Hepatocyte (in vitro differentiated cells): ENCODE measurements around the gene OR2J3. TPM values are rescaled to one million over a fixed set of nuclear protein-coding genes. Genes with fewer than 3 reads are reported as not detected.
"Not testable (repeated sequence)": the region's sequence is repeated elsewhere in the genome, so short reads cannot be mapped to it uniquely, and the experiment has no call there.

Experiments used
- DNase-seq: peaks from one replicate; pipeline ENCODE4 v3.0.0-alpha.2; 2016; ENCODE audit warnings: low spot score
- H2AFZ ChIP-seq: fragments of 200-600 bp; sonication (generic); 2 replicates; pipeline ENCODE4 v1.6.0; 2016; ENCODE audit warnings: antibody characterized with exemption, mild to moderate bottlenecking
- H3K27ac ChIP-seq: fragments of 200-600 bp; sonication (generic); 2 replicates; pipeline ENCODE4 v1.5.1; 2016; ENCODE audit warnings: mild to moderate bottlenecking
- H3K27me3 ChIP-seq: fragments of 200-600 bp; sonication (generic); 2 replicates; pipeline ENCODE4 v1.6.1; 2016
- H3K36me3 ChIP-seq: fragments of 200-600 bp; sonication (generic); replicated peaks from 2 replicates; pipeline ENCODE4 v1.5.1; 2016; ENCODE audit warnings: low read depth; ENCODE audit not compliant: insufficient read depth
- H3K4me1 ChIP-seq: fragments of 200-600 bp; sonication (generic); 2 replicates; pipeline ENCODE4 v1.5.1; 2016; ENCODE audit warnings: mild to moderate bottlenecking, moderate library complexity; ENCODE audit not compliant: insufficient read depth
- H3K4me2 ChIP-seq: fragments of 200-600 bp; sonication (generic); 2 replicates; pipeline ENCODE4 v1.6.0; 2016
- H3K4me3 ChIP-seq: fragments of 200-600 bp; sonication (generic); 2 replicates; pipeline ENCODE4 v1.5.1; 2016; ENCODE audit warnings: mild to moderate bottlenecking
- H3K79me2 ChIP-seq: fragments of 200-600 bp; sonication (generic); 2 replicates; pipeline ENCODE4 v1.6.0; 2017; ENCODE audit warnings: mild to moderate bottlenecking
- H3K9me2 ChIP-seq: fragments of 200-600 bp; sonication (generic); replicated peaks from 2 replicates; pipeline ENCODE4 v1.6.0; 2017; ENCODE audit warnings: mild to moderate bottlenecking; ENCODE audit not compliant: insufficient read depth
- H3K9me3 ChIP-seq: fragments of 200-600 bp; sonication (generic); 2 replicates; pipeline ENCODE4 v1.5.1; 2016; ENCODE audit warnings: low read depth, mild to moderate bottlenecking
- H4K20me1 ChIP-seq: fragments of 200-600 bp; sonication (generic); 2 replicates; pipeline ENCODE4 v1.6.0; 2016; ENCODE audit warnings: mild to moderate bottlenecking; ENCODE audit not compliant: insufficient read depth, poor library complexity, severe bottlenecking
- CTCF ChIP-seq: fragments of 200-600 bp; sonication (generic); IDR thresholded peaks from 2 replicates; pipeline ENCODE4 v1.5.1; 2016; ENCODE audit warnings: antibody characterized with exemption, mild to moderate bottlenecking; ENCODE audit not compliant: poor library complexity
- EZH2 ChIP-seq: fragments of 200-600 bp; sonication (generic); IDR thresholded peaks from 2 replicates; pipeline ENCODE4 v1.6.1; 2016; ENCODE audit warnings: antibody characterized with exemption, mild to moderate bottlenecking, borderline replicate concordance
- EZH2phosphoT487 ChIP-seq: fragments of 200-600 bp; sonication (generic); IDR thresholded peaks from one replicate; pipeline ENCODE4 v1.6.1; 2018; ENCODE audit warnings: antibody characterized with exemption, mild to moderate bottlenecking, low read depth, moderate library complexity; ENCODE audit not compliant: unreplicated experiment, severe bottlenecking
- WGBS: methylation state at CpG from one replicate; pipeline ENCODE4 v1.1.6; 2016; ENCODE audit warnings: low lambda C conversion rate; ENCODE audit errors: missing lambda C conversion rate; 5-methylcytosine and 5-hydroxymethylcytosine counted together
- polyA plus RNA-seq: library from polyadenylated mRNA; unstranded; fragments of >200 nt; fragmentation: Nextera tagmentation; extraction: Ambion mirVana; gene quantifications from 2 replicates; pipeline ENCODE4 v1.2.1, GENCODE V29; 2016
- total RNA-seq: library from RNA; depleted of rRNA; stranded (reverse); fragments of >200 nt; gene quantifications from 2 replicates; pipeline ENCODE4 v1.2.3, GENCODE V29; 2014

Gene OR2J3
- total and polyA plus RNA-seq, 2 experiments from 2014 or later = not detected

- TF ChIP-seq EZH2phosphoT487 (no peak), CTCF (no peak), EZH2 (no peak)
- no peaks in the 10 kb centered on the region for H3K9me2 ChIP-seq
- H3K79me2 ChIP-seq = no peaks in the 10 kb centered on the region
- no peaks in the 10 kb centered on the region for H3K9me3 ChIP-seq
- WGBS = 95% methylated on average over 3 of the region's 3 CpGs
- no peaks in the 10 kb centered on the region for H3K4me1 ChIP-seq
- H4K20me1 ChIP-seq = no peaks in the 10 kb centered on the region
- no peaks in the 10 kb centered on the region for H3K36me3 ChIP-seq
- no peak overlapping the region for H3K27ac ChIP-seq
- no peak for DNase-seq
- no peaks in the 10 kb centered on the region for H3K27me3 ChIP-seq
- no peak overlapping the region for H2AFZ ChIP-seq
- H3K4me2 ChIP-seq = no peak overlapping the region
- no peak overlapping the region for H3K4me3 ChIP-seq
These were observed 39.2 kb downstream of the OR2J3 start for GRCh38 chr6:29147074-29147473.

GRCh38 chr6:29149444-29149843 is 41.6 kb downstream of the OR2J3 start:
- H3K4me3 ChIP-seq, H4K20me1 ChIP-seq, H3K27me3 ChIP-seq, DNase-seq, H3K27ac ChIP-seq, H3K36me3 ChIP-seq, H2AFZ ChIP-seq, H3K4me2 ChIP-seq, H3K9me3 ChIP-seq, H3K4me1 ChIP-seq, H3K79me2 ChIP-seq, H3K9me2 ChIP-seq: not testable (repeated sequence)
- 59% methylated on average over 3 of the region's 3 CpGs for WGBS

- Histone ChIP-seq H3K36me3 (no peaks in the 10 kb centered on the region), H2AFZ (no peak overlapping the region), H3K9me3 (no peaks in the 10 kb centered on the region), H3K27me3 (no peaks in the 10 kb centered on the region), H4K20me1 (no peaks in the 10 kb centered on the region), H3K4me2 (no peak overlapping the region), H3K4me3 (no peak overlapping the region), H3K4me1 (no peaks in the 10 kb centered on the region), H3K27ac (no peak overlapping the region), H3K9me2 (no peaks in the 10 kb centered on the region), H3K79me2 (no peaks in the 10 kb centered on the region)
- WGBS = 86% methylated on average over 1 of the region's 1 CpG
- no peak for TF ChIP-seq EZH2
- DNase-seq = no peak
These were observed 45.2 kb downstream of the OR2J3 start for GRCh38 chr6:29153083-29153482.

GRCh38 chr6:29155182-29155581 is 47.3 kb downstream of the OR2J3 start:
- not testable (repeated sequence) for H3K9me3 ChIP-seq, H2AFZ ChIP-seq, H3K4me1 ChIP-seq, H4K20me1 ChIP-seq, H3K9me2 ChIP-seq, H3K27ac ChIP-seq, H3K4me2 ChIP-seq, H3K27me3 ChIP-seq, DNase-seq, H3K36me3 ChIP-seq, H3K79me2 ChIP-seq, H3K4me3 ChIP-seq
- 47% methylated on average over 1 of the region's 1 CpG for whole genome bisulfite sequencing

- not testable (repeated sequence) for H3K9me2 ChIP-seq, H3K9me3 ChIP-seq, H3K27ac ChIP-seq, H3K4me2 ChIP-seq, DNase-seq, H3K27me3 ChIP-seq, H3K4me1 ChIP-seq, H4K20me1 ChIP-seq, H3K4me3 ChIP-seq, H3K36me3 ChIP-seq, H2AFZ ChIP-seq, H3K79me2 ChIP-seq
- WGBS = 93% methylated on average over 13 of the region's 29 CpGs
These were observed 52.1 kb downstream of the OR2J3 start for GRCh38 chr6:29159922-29160321.

Other genes starting within 250 kb of the OR2J3 start
- gene TRIM27, start 184.1 kb upstream of the OR2J3 start, total RNA-seq = 60.8 and 62.7 TPM in 2 replicates
- gene TRIM27, start 184.1 kb upstream of the OR2J3 start, polyA plus RNA-seq = 50.3 and 57.0 TPM in 2 replicates
- 0.56 and 1.3 TPM in 2 replicates for gene ZNF311, start 102.7 kb upstream of the OR2J3 start, total RNA-seq
- 0.54 and 0.57 TPM in 2 replicates for gene ZNF311, start 102.7 kb upstream of the OR2J3 start, polyA plus RNA-seq
- gene OR2W1, start 62.9 kb upstream of the OR2J3 start, total RNA-seq = not detected in 2 replicates
- not detected in 2 replicates for gene OR2W1, start 62.9 kb upstream of the OR2J3 start, polyA plus RNA-seq
- gene OR2B3, start 20.7 kb upstream of the OR2J3 start, total RNA-seq = not detected in 2 replicates
- not detected in 2 replicates for gene OR2B3, start 20.7 kb upstream of the OR2J3 start, polyA plus RNA-seq
- not detected in 2 replicates for gene OR2J1, start 8.6 kb upstream of the OR2J3 start, total RNA-seq
- not detected in 2 replicates for gene OR2J1, start 8.6 kb upstream of the OR2J3 start, polyA plus RNA-seq
- gene OR2J2, start 62.8 kb downstream of the OR2J3 start, total RNA-seq = not detected in 2 replicates
- not detected in 2 replicates for gene OR2J2, start 62.8 kb downstream of the OR2J3 start, polyA plus RNA-seq
- not detected in 2 replicates for gene OR14J1, start 193.6 kb downstream of the OR2J3 start, total RNA-seq
- gene OR14J1, start 193.6 kb downstream of the OR2J3 start, polyA plus RNA-seq = not detected in 2 replicates